GM21390 (cell line): Measurements from ENCODE around the gene RAB22A.
A peak's percentile ranks its signal among the peaks of the same experiment; 100 is the strongest.
"Not testable (repeated sequence)": the region's sequence is repeated elsewhere in the genome, so short reads cannot be mapped to it uniquely, and the experiment has no call there.

Experiments
- ATAC-seq: cut with Tn5 transposase; IDR thresholded peaks from one replicate; pipeline ENCODE4 v1.9.1; 2021; ENCODE audit not compliant: unreplicated experiment

Gene RAB22A

GRCh38 chr20:58407966-58408557, 98.5 kb downstream of the RAB22A start:
- peak; percentile 70 for ATAC-seq

- no peak for ATAC-seq
Observed at GRCh38 chr20:58408603-58409246, 99.2 kb downstream of the RAB22A start.

DNA sequence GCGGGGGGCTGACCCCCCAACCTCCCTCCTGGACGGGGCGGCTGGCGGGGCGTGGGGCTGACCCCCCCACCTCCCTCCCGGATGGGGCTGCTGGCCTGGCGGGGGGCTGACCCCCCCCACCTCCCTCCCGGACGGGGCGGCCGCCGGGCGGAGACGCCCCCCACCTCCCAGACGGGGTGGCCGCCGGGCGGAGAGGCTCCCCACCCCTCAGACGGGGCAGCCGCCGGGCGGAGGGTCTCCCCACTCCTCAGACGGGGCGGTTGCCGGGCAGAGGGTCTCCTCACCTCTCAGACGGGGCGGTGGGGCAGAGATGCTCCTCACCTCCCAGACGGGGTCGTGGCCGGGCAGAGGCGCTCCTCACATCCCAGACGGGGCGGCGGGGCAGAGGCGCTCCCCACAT, 104.7 kb downstream of the RAB22A start:
- ATAC-seq: not testable (repeated sequence)

- ATAC-seq: not testable (repeated sequence)
Observed at GRCh38 chr20:58414786-58415185, 105.3 kb downstream of the RAB22A start.

- ATAC-seq: no peak
Observed at GRCh38 chr20:58416057-58416456, 106.5 kb downstream of the RAB22A start.

DNA sequence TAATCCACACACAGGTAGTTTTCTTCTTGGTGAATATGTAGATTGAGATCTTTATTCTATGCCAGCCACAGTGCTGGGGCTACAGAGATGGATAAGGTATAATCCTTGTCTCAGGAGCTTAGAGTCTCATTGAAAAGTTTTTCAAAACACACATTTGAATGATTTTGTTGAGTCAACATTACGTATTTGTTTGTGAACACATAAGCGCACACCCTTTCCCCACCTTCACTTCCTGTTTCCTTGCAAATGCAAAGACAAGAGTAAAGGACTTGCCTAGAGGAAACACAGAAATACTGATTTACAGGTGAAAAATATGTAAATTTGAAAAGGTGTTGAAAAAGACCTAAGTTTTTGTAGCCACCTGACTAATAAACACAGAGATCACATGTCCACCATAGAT, 107.3 kb downstream of the RAB22A start:
- ATAC-seq: no peak
